GM18519 (cell line): Measurements from ENCODE around the gene GFOD2.

Experiments used
- ATAC-seq: cut with Tn5 transposase; IDR thresholded peaks from one replicate; pipeline ENCODE4 v1.9.1; 2021; ENCODE audit warnings: mild to moderate bottlenecking, moderate library complexity; ENCODE audit not compliant: unreplicated experiment, low FRiP score

The GFOD2 gene

GRCh38 chr16:67733734-67734470 is 14.8 kb upstream of the GFOD2 start:
- ATAC-seq: no peak

GRCh38 chr16:67731753-67732095 is 12.6 kb upstream of the GFOD2 start:
- no peak for ATAC-seq

GRCh38 chr16:67731071-67731752 is 12.1 kb upstream of the GFOD2 start:
- no peak for ATAC-seq

GRCh38 chr16:67730326-67730725 is 11.2 kb upstream of the GFOD2 start:
- ATAC-seq: no peak

- no peak for ATAC-seq
These were observed 10.6 kb upstream of the GFOD2 start for GRCh38 chr16:67729636-67730248.

GRCh38 chr16:67727521-67728485 is 8.7 kb upstream of the GFOD2 start:
- no peak for ATAC-seq

- no peak for ATAC-seq
These were observed 7.3 kb upstream of the GFOD2 start for GRCh38 chr16:67726106-67727034.

GRCh38 chr16:67723911-67724305 is 4.8 kb upstream of the GFOD2 start:
- no peak for ATAC-seq

GRCh38 chr16:67723151-67723910 is 4.2 kb upstream of the GFOD2 start:
- ATAC-seq: no peak

GRCh38 chr16:67720236-67720635 is 1.1 kb upstream of the GFOD2 start:
- no peak for ATAC-seq

- ATAC-seq: no peak
These were observed 645 bp upstream of the GFOD2 start for GRCh38 chr16:67719778-67720144.

GRCh38 chr16:67718668-67719047 is 458 bp downstream of the GFOD2 start:
- ATAC-seq: no peak

- no peak for ATAC-seq
These were observed 3.0 kb downstream of the GFOD2 start for GRCh38 chr16:67716097-67716496.

GRCh38 chr16:67714522-67714921 is 4.6 kb downstream of the GFOD2 start:
- no peak for ATAC-seq

GRCh38 chr16:67713647-67714273 is 5.4 kb downstream of the GFOD2 start:
- ATAC-seq: no peak

GRCh38 chr16:67710607-67711006 is 8.5 kb downstream of the GFOD2 start:
- ATAC-seq: no peak

GRCh38 chr16:67709050-67709449 is 10.1 kb downstream of the GFOD2 start:
- no peak for ATAC-seq

GRCh38 chr16:67708368-67708771 is 10.7 kb downstream of the GFOD2 start:
- ATAC-seq: no peak

- no peak for ATAC-seq
These were observed 11.3 kb downstream of the GFOD2 start for GRCh38 chr16:67707790-67708189.
